Left ventricle myocardium superior (tissue), 1 donor: ENCODE results near the gene FAM53A. TPM values are rescaled to one million over a fixed set of nuclear protein-coding genes. Genes with fewer than 3 reads are reported as not detected.
A peak's percentile ranks its signal among the peaks of the same experiment; 100 is the strongest.
"Not testable (repeated sequence)": the region's sequence is repeated elsewhere in the genome, so short reads cannot be mapped to it uniquely, and the experiment has no call there.

Experiments
- ATAC-seq: fragments of 200-7000 bp; cut with Tn5 transposase; one replicate; pipeline ENCODE4 v1.9.1; 2020; ENCODE audit warnings: mild to moderate bottlenecking, moderate library complexity
- DNase-seq: peaks from one replicate; pipeline ENCODE4 v3.0.0-alpha.2; 2020
- intact Hi-C: fragments of 100-400 bp; cut with micrococcal nuclease; formaldehyde crosslinking; loops from one replicate; pipeline ENCODE4 v1.11.0; 2022
- total RNA-seq: library from RNA; stranded (reverse); fragmentation: NEBNext Ultra II Directional; extraction: Animal tissue kit (Norgen Biotek cat#: 25700); gene quantifications from one replicate; pipeline ENCODE4 v1.2.1, GENCODE V29; 2021
- donor health status: DM: no; HTN: yes; CAD: no; lungs with severe emphysema.

The FAM53A gene
- total RNA-seq, 1 donor from 2014 or later, result 1.3 TPM

DNA sequence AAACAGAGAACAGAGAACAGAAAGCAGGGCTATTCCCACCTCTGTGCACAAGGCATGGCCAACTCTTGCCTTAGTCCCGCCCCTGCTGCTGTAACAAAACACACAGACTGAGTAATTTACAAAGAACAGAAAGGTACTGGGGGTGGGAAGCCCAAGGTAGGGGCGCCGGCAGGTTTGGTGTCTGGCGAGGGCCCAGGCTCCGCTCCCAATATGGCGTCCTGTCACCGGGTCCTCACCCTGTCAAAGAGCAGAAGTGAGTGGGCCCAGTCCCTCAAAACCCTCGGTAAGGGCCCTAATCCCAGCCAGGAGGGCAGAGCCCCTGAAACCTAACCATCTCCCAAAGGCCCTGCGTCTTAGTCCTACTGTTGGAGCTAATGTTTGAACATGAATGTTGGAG lies 71.0 kb downstream of the FAM53A start:
- intact Hi-C loops, result no loop called here
- DNase-seq (no peak), ATAC-seq (no peak)

DNA sequence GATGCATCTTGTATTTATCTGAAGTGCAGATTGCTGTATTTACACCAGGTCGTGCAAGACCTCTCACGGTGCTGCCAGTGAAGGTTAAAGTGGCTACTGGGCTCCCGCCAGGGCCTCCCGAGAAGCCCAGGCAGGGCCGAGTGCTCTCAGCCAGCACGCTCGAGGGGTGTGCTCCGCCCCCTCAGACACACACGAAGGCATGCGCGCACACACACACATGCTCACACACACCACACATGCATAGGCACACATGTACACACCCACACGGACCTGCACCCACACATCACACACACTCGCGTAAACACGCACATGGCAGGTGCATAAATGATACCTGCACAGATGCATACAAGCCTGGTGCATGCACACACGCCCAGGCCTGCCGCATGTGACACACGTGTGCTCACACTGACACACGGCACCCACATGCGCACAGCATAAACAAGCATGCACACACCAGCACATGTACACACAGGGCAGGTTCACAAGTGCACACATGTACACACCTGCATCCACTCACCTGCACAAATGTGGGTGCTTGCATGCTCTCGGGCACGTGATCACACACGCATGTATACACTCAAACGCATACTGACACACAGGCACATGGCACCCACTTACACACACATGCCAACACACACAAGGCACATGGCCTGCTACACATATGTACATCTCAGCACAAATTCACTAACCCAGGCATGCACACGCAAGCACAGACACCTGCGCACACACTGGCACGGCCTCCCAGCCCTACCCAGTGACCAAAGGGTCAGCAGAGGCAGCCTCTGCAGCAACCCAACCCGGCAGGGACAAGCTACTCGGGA lies 71.6 kb downstream of the FAM53A start:
- DNase-seq (peak; percentile 18), ATAC-seq (no peak)
- intact Hi-C loops, result no loop called here

DNA sequence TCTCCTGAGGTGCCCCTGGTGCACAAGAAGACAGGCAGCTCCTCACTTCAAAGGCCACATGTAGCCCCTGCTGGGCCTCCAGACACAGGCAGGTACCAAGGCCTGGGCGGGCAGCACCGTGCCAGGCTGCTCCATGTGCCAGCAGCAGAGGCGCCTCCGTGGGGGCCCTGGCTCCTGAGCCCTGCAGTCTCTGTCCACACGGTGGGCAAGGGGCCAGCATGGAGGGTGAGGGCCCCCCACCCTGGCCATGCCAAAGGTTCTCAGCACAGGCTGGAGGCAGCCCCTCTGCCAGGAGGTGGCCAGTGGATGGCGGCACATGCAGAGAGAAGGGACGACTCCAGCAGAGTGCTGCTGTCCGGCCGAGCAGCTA lies 72.6 kb downstream of the FAM53A start:
- DNase-seq (peak; percentile 17), ATAC-seq (no peak)
- intact Hi-C loops, result no loop called here

DNA sequence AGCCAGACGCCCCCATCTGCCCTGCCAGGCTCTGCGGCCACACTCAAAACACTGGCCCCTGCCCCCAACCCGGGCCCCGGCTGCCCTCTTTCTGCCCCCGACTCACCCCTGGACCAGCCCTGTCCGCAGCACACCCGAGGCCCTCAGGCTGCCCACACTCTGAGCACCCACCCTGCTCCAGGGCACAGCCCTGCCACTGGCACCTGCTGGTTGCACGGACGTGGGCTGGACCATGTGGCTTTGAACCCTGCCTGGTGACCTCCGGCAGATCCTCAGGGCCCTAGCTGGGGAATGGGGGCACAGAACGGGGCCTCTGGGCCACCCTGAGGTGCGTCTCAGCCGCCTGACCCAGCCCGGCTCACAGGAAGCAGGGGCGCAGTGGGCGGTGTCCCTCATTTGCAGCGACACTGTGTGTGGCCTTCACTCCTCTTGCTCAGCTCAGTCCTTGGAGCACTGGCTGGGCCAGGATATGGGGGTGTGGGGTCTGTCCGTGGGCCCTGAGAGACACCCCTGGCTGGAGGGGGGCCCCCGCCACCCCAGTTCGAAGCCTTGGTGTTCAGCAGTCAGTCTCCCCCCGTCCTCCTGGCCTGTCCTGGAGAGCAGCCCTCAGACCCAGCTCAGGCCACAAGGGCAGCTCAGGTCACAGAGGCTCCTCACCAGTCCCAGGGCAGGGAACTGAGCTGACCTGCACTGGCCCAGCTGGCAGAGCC lies 73.2 kb downstream of the FAM53A start:
- intact Hi-C loops, result no loop called here
- ATAC-seq, result no peak
- DNase-seq, result peak; percentile 14

DNA sequence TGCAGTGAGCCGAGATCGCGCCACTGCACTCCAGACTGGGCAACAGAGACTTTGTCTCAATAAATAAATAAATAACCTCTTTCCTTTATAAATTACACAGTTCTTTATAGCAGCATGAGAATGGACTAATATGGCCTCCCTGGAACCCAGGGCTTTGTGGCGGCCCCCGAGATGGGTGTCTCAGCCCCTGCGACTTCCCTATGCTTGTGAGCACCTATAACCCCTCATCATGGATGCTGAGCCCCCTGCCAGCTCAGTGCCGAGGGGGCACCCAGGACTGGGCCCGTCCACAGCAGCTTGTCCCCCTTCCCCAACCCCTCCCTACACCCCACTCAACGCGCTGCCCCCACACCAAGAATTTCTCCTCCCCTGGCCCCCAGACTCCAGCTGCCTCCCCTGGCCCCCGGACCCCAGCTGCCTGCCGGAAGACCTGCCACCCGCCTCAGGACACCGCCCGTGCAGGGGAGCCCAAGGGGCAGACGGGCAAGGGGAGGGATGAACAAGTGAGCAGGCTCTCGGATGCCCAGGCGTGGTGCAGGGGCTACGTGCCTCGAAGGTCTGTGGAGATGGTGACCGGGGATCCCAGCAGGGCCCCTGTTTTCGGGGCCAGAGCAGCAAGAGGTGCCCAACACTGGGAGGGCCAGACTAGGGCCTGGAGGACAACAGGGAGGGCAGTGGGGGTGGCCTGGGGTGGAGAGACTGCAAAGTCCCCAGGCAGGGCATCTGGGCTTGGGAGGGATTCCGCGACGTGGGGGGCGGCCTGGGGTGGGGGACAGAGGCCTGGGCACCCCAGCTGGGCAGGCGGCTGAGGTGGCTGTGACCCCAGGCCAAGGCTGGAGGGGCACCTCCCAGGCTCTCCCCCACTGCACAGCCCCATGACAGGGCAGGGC lies 74.0 kb downstream of the FAM53A start:
- ATAC-seq, result no peak
- DNase-seq, result peak; percentile 18
- intact Hi-C loops, result no loop called here

DNA sequence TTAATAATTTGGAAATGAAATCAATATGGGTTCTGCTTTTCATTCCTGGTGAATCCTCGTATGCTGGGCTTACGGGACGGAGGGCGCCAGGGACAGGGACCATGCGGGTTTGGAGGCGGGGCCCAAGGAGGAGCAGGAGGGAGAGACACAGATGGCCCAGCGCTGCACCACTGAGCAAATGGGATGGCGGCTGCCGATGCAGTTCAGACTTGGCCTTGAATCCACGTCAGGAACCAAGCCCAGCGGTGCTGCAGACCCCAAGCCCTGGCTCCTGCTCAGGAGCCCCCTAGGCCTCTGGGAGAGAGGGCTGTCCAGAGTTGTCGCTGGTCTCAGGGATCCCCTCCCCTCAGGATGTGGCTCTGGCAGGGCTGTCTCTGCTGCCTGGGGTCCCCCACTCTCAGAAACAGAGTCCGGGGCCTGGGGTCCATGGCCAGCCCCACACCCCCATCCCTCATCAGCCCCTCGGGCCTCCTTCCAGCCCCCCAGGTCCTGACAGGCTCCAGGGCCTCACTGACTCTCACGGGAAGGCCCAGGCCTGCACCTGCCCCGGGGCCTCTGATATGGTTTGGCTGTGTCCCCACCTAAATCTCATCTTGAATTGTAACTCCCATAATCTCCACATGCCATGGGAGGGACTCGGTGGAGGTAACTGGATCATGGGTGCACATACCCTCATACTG lies 75.2 kb downstream of the FAM53A start:
- intact Hi-C loops, result no loop called here
- ATAC-seq (no peak), DNase-seq (peak; percentile 16)

DNA sequence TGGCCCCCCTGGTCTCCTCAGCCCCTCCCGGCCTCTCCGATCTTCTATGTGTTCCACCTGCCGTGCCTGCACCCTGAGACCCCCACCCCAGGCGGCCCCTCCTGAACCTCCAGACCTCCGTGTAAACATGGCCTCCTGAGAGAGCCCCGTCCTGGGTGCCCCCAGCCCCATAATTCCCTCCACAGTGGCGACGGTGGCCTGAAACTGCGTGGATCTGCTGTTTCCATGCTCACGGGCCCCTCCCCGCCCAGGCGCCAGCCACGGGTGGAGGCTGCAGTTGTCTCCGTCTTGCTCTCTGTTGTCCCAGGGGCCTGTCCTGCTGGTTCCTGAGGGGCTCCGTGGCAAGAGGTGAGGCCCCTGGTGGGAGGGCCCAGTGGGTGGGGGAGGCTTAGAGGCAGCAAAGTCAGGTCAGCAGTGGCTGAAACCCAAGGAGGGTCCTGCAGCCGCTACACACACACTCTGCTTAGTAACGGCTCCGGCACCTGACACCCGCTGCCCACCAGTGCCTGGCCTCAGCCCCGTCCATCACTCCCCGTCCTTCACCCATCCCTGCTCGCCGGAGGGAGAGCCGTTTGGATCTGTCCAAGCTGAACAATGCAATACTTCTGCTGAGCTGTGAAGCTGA lies 75.8 kb downstream of the FAM53A start:
- intact Hi-C loops, result no loop called here
- peak; percentile 10 for DNase-seq
- no peak for ATAC-seq

DNA sequence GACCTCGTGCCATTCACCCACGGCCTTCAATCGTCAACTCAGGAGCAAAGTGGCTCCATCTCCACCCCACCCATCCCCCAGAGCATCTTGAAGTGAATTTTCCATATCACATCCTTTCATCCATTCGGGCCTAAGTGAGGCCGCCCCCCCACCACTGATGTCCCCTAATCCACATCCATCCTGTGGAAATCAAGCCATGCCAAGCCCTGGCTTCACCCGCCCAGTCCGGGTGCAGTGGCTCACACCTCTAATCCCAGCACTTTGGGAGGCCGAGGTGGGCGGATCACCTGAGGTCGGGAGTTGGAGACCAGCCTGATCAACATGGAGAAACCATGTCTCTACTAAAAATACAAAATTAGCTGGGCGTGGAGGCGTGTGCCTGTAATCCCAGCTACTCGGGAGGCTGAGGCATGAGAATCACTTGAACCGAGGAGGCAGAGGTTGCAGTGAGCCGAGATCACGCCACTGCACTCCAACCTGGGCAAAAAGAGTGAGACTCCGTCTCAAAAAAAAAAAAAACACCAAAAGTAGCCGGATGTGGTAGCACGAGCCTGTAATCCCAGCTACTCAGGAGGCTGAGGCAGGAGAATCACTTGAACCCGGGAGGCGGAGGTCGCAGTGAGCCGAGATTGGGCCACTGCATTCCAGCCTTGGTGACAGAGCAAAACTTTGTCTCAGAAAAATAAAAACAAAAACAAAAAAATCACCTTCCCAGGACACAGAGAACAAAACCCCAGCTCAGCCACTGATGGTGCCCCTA lies 76.5 kb downstream of the FAM53A start:
- ATAC-seq, intact Hi-C loops: not testable (repeated sequence)
- DNase-seq, result peak; percentile 22

DNA sequence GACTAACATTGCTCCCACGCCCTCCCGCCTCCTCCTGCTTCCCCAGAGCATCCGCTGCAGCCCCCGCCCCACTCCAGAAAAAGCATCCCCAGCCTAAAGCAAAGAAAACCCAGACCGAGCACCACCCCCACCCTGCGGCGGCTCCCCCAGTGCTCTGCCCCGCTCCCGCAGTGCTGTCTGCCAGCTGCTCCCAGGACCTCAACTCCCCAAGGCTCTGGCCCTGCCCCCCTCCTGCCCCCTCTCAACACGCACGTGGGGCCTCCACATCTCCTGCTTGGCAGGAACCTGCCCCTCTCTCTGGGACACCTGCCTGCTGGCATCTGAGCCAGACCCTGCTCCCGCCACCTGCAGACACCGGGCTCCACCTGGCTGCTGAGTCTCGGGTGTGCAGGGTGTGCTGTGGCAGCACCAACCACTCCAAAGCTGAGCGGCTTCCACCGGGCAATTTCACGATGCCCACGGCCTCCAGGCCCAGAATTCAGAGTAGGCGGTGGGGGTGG lies 79.4 kb downstream of the FAM53A start:
- intact Hi-C loops, result no loop called here
- no peak for ATAC-seq
- peak; percentile 26 for DNase-seq

DNA sequence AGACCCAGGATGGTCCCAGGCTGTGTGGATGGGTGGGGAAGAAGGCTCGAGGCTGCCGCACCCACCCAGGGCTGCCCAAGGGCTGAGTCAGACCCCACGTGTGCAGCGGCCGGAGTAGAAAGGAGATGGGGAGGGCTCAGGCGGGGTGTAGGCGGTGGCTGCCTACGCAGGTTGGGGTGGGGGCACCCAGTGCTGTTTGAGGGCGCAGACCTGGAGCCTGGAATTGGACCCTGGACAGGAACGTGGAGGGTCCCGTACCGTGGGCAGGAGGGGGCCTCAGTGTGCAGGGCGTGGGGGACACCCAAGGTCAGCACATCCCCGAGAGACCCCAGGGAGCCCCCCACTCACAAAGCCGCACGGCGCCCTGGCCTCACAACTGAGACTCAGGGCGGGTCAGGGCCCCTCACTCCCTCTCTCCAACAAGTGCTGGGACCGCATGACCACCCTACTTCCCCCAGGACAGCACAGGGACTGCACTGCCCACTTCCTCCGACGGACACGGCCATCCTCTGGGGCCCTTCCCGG lies 79.9 kb downstream of the FAM53A start:
- DNase-seq, result peak; percentile 16
- intact Hi-C loops, result no loop called here
- no peak for ATAC-seq

DNA sequence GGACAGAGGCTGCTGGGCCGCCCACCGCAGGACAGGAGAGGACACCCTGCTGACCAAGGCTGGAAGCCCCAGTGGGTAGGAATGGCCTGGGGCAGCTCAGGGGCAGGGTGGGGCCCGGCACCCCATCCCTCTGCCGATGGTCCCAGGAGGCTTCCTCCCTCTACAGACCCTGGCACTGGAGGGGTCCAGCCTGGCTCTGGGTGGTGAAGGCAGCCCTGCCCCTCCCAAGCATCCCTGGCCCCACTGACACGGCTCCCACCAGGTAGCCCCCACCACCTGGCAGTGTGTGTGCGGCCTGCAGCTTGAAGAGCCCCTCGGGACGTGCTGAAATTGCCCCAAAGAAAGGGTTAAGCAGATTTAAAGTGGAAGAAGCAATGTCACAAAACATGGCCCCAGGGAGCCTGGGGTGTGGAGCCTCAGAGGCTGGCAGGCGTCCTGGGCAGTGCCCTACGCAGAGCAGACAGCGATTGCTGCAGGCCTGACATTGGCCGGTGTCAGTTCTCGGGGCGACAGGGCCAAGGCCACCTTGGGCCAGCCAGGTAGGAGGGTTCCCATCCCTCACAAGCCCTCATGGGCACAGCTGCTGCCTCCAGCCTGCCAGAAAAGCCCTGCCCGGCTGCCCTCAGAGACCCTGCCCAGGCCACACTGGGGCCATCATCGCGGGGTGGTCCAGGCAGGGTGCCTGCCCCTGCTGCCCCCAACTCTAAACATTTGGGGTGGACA lies 80.5 kb downstream of the FAM53A start:
- intact Hi-C loops, result no loop called here
- no peak for ATAC-seq
- DNase-seq, result peak; percentile 15

DNA sequence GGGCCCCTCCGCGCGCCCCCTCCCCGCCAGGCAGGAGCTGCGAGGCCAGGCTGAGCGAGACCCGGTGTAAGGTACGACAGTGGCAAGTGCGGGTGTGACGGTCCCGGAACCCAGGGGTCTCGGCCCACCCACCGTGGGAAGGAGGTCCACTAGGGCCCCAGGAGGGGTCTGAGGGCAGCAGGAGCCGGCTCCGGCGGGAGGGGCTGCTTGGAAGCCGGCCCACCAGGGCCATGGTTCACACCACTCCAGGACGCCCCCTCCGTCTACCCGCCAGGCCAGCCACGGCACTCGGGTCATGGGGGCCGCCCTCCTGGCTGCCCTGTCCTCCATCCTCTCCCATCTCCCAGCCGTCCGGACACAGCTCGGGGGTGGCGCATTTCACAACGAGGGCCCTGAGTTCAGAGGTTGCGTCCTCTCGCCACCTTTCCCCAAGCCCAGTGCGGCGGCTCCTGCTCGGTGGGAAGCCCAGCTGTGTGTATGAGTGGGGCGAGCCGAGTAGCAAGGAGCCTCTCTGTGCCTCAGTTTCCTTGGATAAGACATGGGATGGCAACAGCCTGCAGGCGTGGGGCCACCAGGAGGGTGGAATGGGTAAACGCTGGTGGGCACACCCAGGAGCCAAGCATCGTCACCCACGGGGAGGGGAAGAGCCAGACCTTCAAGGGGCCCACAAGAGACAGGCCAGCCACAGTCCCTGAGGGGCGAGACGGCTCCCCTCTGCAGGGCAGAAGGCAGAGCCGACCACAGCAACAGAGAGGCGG lies 81.3 kb downstream of the FAM53A start:
- peak; percentile 18 for DNase-seq

DNA sequence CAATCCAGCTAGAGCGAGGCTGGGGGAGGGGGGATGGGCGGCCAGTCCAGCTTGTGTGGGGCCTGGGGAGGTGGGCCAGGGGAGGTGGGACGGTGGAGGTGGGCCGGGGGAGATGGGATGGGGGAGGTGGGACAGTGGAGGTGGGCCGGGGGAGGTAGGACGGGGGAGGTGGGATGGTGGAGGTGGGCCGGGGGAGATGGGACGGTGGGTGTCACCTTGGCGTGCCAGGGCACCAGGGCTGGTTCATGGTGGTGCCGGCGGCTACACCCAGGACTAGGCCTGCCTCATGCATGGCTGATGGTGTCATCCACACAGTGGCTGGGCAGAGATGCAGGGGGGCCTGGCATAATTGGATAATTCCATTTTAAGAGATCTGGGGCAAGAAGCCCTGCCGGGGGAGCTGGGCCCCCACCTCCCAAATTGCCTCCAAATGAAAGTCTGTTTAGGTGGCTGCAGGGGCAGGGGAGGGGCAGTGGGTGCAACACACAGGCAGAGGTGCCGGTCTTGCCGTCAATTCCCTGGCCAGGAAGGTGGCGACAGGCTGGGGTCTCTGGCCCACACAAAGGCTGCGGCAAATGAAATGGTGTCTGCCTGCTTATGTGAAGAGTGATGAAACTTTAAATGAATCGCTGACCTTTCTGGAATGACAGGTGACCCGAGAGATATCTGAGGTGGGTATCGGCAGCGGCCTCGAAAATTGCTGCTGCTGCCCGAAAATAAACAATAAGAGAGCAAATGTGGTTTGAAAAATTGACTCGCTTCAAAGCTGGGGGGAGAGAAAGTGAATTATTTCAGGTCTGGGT lies 82.1 kb downstream of the FAM53A start:
- intact Hi-C loops, result no loop called here

More for the DNA sequence above, 81.3 kb downstream of the FAM53A start:
- no peak for ATAC-seq
- intact Hi-C loops, result no loop called here

DNA sequence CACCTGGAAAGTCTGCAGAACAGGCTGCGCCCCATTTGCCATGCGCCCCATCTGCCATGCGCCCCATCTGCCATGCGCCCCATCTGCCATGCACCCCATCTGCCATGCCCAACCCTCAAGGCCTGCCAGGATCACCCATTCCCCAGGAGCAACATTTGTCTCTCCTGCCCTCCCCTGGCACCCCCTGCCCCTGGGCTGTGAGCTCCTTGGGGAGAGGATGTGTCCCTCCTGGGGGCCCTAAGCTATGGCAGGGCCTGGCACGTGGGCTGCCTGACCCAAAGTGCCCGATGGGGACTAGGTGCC lies 82.6 kb downstream of the FAM53A start:
- intact Hi-C loops, result no loop called here
- no peak for DNase-seq

More for the DNA sequence above, 82.1 kb downstream of the FAM53A start:
- DNase-seq (peak; percentile 18), ATAC-seq (no peak)

DNA sequence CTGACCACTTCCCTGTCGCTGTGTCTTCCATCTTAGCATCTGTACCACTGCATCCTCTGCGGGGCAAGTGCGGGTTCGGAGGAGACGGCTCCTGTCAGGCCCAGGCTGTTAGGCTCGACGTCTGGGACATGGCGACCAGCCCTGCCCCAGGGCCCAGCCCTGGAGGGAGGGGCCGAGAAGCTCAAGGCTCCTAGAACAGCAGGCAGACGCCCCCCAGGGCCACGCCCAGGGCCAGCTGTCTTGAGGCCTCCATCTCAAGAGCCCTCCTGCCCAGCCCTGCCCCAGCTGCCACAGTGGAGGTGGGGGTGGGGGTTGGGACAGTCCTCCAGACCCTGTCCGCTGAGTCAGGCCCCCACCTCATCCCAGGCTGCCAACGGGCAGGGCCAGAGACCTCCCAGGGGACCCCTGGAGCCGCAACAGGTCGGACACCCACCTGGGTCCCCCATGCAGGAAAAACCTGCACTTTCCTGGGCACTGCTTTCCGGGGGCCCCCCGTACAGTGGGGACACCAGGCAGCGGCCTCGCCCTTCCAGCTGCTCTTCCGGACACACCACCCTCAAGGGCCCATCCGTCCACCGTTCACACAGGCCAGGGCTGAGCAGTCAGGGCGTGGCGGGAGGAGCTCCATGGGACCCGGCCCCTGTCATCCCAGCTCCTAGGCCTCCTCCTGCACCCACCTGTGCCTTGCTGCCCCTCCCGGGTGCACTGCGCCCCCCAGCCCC lies 83.1 kb downstream of the FAM53A start:
- DNase-seq (peak; percentile 10), ATAC-seq (no peak)
- intact Hi-C loops, result no loop called here

More for the DNA sequence above, 82.6 kb downstream of the FAM53A start:
- ATAC-seq, result no peak
